Eye (tissue), 1 donor: ENCODE measurements around the gene KBTBD7.

Experiments
- DNase-seq: peaks from one replicate; pipeline ENCODE4 v3.0.0-alpha.2; 2015

Gene KBTBD7

GRCh38 chr13:41193919-41194824 is at the start of gene KBTBD7:
TSS of gene KBTBD7 (minus strand) at chr13:41194569. CDS start at chr13:41194257, 312 bp downstream.
- DNase-seq: peak; percentile 97

- no peak for DNase-seq
Observed at GRCh38 chr13:41241626-41242025, 47.3 kb upstream of the KBTBD7 start.

- DNase-seq: no peak
Observed at GRCh38 chr13:41236369-41236768, 42.0 kb upstream of the KBTBD7 start.

GRCh38 chr13:41232578-41233480 is 38.5 kb upstream of the KBTBD7 start:
- DNase-seq: no peak

- DNase-seq: no peak
Observed at GRCh38 chr13:41231786-41232185, 37.4 kb upstream of the KBTBD7 start.

- DNase-seq: no peak
Observed at GRCh38 chr13:41231025-41231677, 36.8 kb upstream of the KBTBD7 start.

- no peak for DNase-seq
Observed at GRCh38 chr13:41229356-41229755, 35.0 kb upstream of the KBTBD7 start.

GRCh38 chr13:41224113-41225110 is 30.0 kb upstream of the KBTBD7 start:
- DNase-seq: no peak

GRCh38 chr13:41222259-41222852 is 28.0 kb upstream of the KBTBD7 start:
- peak; percentile 68 for DNase-seq

GRCh38 chr13:41220401-41220800 is 26.0 kb upstream of the KBTBD7 start:
- no peak for DNase-seq

GRCh38 chr13:41216160-41216559 is 21.8 kb upstream of the KBTBD7 start:
- DNase-seq: no peak

GRCh38 chr13:41213919-41214318 is 19.6 kb upstream of the KBTBD7 start:
- DNase-seq: no peak

GRCh38 chr13:41213316-41213715 is 18.9 kb upstream of the KBTBD7 start:
- DNase-seq: no peak

- DNase-seq: no peak
Observed at GRCh38 chr13:41212881-41213280, 18.5 kb upstream of the KBTBD7 start.

- no peak for DNase-seq
Observed at GRCh38 chr13:41211062-41211461, 16.7 kb upstream of the KBTBD7 start.

- no peak for DNase-seq
Observed at GRCh38 chr13:41206467-41206866, 12.1 kb upstream of the KBTBD7 start.

GRCh38 chr13:41203810-41204209 is 9.4 kb upstream of the KBTBD7 start:
- no peak for DNase-seq

GRCh38 chr13:41200126-41200525 is 5.8 kb upstream of the KBTBD7 start:
- peak; percentile 36 for DNase-seq

- peak; percentile 18 for DNase-seq
Observed at GRCh38 chr13:41199526-41199925, 5.2 kb upstream of the KBTBD7 start.

GRCh38 chr13:41199079-41199478 is 4.7 kb upstream of the KBTBD7 start:
- no peak for DNase-seq

- DNase-seq: no peak
Observed at GRCh38 chr13:41196620-41197019, 2.3 kb upstream of the KBTBD7 start.
